C4-2B (cell line): ENCODE data around the gene IRF3.

Experiments used
- ZFX ChIP-seq: fragments of 450-650 bp; IDR thresholded peaks from 2 replicates; pipeline ENCODE4 v1.6.1; 2017
- TF ChIP-seq, protein P1 (sequence below): fragments of 450-650 bp; conservative IDR thresholded peaks from 2 replicates; pipeline ENCODE4 v1.5.1; 2017; ENCODE audit warnings: mild to moderate bottlenecking

DNA sequence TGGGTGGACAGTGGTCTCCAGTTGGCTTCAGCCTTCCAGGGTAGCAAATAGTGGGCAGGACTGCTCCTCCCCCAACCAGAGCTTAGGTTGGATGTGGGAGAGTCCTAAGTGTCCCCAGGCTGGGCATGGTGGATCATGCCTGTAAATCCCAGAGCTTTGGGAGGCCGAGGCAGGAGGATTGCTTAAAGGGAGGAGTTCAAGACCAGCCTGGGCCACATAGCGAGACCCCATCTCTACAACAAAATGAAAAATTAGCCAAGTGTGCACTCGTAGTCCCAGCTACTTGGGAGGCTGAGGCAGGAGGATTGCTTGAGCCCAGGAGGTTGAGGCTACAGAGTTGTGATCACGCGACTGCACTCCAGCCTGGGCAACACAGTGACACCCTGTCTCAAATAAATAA, 33.1 kb downstream of the IRF3 start:
- TF ChIP-seq, protein P1, sequence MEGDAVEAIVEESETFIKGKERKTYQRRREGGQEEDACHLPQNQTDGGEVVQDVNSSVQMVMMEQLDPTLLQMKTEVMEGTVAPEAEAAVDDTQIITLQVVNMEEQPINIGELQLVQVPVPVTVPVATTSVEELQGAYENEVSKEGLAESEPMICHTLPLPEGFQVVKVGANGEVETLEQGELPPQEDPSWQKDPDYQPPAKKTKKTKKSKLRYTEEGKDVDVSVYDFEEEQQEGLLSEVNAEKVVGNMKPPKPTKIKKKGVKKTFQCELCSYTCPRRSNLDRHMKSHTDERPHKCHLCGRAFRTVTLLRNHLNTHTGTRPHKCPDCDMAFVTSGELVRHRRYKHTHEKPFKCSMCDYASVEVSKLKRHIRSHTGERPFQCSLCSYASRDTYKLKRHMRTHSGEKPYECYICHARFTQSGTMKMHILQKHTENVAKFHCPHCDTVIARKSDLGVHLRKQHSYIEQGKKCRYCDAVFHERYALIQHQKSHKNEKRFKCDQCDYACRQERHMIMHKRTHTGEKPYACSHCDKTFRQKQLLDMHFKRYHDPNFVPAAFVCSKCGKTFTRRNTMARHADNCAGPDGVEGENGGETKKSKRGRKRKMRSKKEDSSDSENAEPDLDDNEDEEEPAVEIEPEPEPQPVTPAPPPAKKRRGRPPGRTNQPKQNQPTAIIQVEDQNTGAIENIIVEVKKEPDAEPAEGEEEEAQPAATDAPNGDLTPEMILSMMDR, result no peak
- TF ChIP-seq ZFX, result no peak
